Fibroblast of lung (primary cell): ENCODE measurements around the gene RAC2.

ENCODE experiments used
- CTCF ChIP-seq, 2 donors: IDR thresholded peaks in 1 of 2; conservative IDR thresholded peaks in 1 of 2; 1 replicate in 1 of 2; 2 replicates in 1 of 2; pipeline ENCODE4 v1.5.1; 2011 to 2012; ENCODE audit warnings: low read length in 2 of 2, control low read depth in 1 of 2, inconsistent platforms in 1 of 2, low read depth in 1 of 2, mild to moderate bottlenecking in 1 of 2
- EZH2 ChIP-seq: IDR thresholded peaks from 2 replicates; pipeline ENCODE4 v1.5.1; 2012; ENCODE audit warnings: low read length, control low read depth, mild to moderate bottlenecking; ENCODE audit errors: missing control alignments

- TF ChIP-seq CTCF (conservative IDR thresholded peaks at IDR 0.05 in 1 of 2, IDR thresholded peaks at IDR 0.05 in 1 of 2; ENCODE audit: low read depth in 1 of 2, low read length in 2 of 2) (no peak), EZH2 (no peak)
Measured at GRCh38 chr22:37222440-37222971, 21.6 kb downstream of the RAC2 start.
